ENCODE measurements around the gene ZBTB12.

DNA sequence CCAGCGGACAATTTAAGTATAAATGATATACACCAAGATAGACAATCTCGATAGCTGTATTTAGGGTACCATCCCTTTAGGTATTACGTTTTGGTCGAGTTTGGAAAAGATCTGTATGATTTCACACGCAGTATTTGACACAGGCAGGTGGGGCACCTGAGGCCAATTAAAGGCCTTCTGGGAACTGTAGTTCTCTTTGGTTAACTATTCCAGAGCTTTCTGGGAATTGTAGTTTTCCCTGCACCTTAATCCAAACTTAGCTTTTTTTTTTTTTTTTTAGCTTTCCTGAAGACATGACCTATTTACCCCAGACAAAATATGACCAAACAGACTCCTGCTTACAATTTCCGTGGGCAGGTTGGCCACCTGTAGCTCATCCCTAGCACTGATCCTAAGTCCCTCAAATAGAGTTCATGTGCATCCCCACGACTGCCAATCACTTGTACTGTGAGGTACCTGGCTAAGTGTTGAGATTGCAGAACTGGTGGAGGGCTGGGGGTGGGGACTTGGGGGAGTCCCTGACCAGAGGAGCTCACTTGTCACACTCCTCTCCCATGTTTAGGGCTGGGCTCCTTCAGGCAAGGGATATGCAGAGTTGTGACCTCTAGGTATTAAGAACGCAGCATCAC lies 3.4 kb downstream of the ZBTB12 start:
- TF ChIP-seq, protein P1, sequence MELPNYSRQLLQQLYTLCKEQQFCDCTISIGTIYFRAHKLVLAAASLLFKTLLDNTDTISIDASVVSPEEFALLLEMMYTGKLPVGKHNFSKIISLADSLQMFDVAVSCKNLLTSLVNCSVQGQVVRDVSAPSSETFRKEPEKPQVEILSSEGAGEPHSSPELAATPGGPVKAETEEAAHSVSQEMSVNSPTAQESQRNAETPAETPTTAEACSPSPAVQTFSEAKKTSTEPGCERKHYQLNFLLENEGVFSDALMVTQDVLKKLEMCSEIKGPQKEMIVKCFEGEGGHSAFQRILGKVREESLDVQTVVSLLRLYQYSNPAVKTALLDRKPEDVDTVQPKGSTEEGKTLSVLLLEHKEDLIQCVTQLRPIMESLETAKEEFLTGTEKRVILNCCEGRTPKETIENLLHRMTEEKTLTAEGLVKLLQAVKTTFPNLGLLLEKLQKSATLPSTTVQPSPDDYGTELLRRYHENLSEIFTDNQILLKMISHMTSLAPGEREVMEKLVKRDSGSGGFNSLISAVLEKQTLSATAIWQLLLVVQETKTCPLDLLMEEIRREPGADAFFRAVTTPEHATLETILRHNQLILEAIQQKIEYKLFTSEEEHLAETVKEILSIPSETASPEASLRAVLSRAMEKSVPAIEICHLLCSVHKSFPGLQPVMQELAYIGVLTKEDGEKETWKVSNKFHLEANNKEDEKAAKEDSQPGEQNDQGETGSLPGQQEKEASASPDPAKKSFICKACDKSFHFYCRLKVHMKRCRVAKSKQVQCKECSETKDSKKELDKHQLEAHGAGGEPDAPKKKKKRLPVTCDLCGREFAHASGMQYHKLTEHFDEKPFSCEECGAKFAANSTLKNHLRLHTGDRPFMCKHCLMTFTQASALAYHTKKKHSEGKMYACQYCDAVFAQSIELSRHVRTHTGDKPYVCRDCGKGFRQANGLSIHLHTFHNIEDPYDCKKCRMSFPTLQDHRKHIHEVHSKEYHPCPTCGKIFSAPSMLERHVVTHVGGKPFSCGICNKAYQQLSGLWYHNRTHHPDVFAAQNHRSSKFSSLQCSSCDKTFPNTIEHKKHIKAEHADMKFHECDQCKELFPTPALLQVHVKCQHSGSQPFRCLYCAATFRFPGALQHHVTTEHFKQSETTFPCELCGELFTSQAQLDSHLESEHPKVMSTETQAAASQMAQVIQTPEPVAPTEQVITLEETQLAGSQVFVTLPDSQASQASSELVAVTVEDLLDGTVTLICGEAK (IDR thresholded peaks at IDR 0.05) = no peak
- TF ChIP-seq, protein P1 (CRISPR knock-in tag; IDR thresholded peaks at IDR 0.05) = no peak
- TF ChIP-seq NFIC (IDR thresholded peaks at IDR 0.05; ENCODE audit: low read length) (0 out of 2 replicates have a peak, but pooled peaks have one; percentile 41), CENPT (CRISPR knock-in tag; IDR thresholded peaks at IDR 0.05; ENCODE audit: low read depth) (no peak), MAFF (IDR thresholded peaks at IDR 0.05; ENCODE audit: low read depth, low read length) (no peak), KDM1A (CRISPR knock-in tag; IDR thresholded peaks at IDR 0.05) (no peak), HMG20B (CRISPR knock-in tag; conservative IDR thresholded peaks at IDR 0.05) (no peak), RORA (CRISPR knock-in tag; IDR thresholded peaks at IDR 0.05) (no peak; the same call in 1 of the 2 replicates), NR3C1 (CRISPR knock-in tag; IDR thresholded peaks at IDR 0.05) (no peak), KAT8 (CRISPR knock-in tag; IDR thresholded peaks at IDR 0.05) (0 out of 2 replicates have a peak, but pooled peaks have one; percentile 7), ZNF777 (CRISPR knock-in tag; IDR thresholded peaks at IDR 0.05) (no peak), ZNF430 (CRISPR knock-in tag; IDR thresholded peaks at IDR 0.05) (no peak), MZF1 (CRISPR knock-in tag; IDR thresholded peaks at IDR 0.05; ENCODE audit: borderline replicate concordance) (no peak), RAD21 (CRISPR knock-in tag; IDR thresholded peaks at IDR 0.05) (no peak)

Measured in HepG2 (cell line).